Activated CD8-positive, alpha-beta memory T cell treated with anti-CD3 and anti-CD28 coated beads for 48 hours (primary cell): Measurements from ENCODE around the gene TRERF1.

Experiments used
- DNase-seq, 3 experiments: peaks; one replicate each; pipeline ENCODE4 v3.0.0-alpha.2; 2020; ENCODE audit warnings: low read depth in 2 of 3, low spot score in 2 of 3

Gene TRERF1

GRCh38 chr6:42313038-42313437 is 138.7 kb downstream of the TRERF1 start:
- no peak for DNase-seq

- DNase-seq, result no peak
Observed at GRCh38 chr6:42307141-42307470, 144.6 kb downstream of the TRERF1 start.

- no peak for DNase-seq
Observed at GRCh38 chr6:42306439-42307140, 145.1 kb downstream of the TRERF1 start.

GRCh38 chr6:42304053-42304712 is 147.5 kb downstream of the TRERF1 start:
- DNase-seq, result no peak

GRCh38 chr6:42302411-42302810 is 149.3 kb downstream of the TRERF1 start:
- DNase-seq, result no peak

GRCh38 chr6:42301986-42302385 is 149.7 kb downstream of the TRERF1 start:
- no peak for DNase-seq

GRCh38 chr6:42300701-42301100 is 151.0 kb downstream of the TRERF1 start:
- no peak for DNase-seq

GRCh38 chr6:42300185-42300584 is 151.5 kb downstream of the TRERF1 start:
- DNase-seq, result no peak

GRCh38 chr6:42297661-42298060 is 154.1 kb downstream of the TRERF1 start:
- DNase-seq, result no peak

GRCh38 chr6:42296614-42297013 is 155.1 kb downstream of the TRERF1 start:
- no peak for DNase-seq

GRCh38 chr6:42295677-42296076 is 156.0 kb downstream of the TRERF1 start:
- DNase-seq, result no peak

- no peak for DNase-seq
Observed at GRCh38 chr6:42295181-42295580, 156.5 kb downstream of the TRERF1 start.

- DNase-seq, result no peak
Observed at GRCh38 chr6:42294759-42295158, 157.0 kb downstream of the TRERF1 start.

- DNase-seq, result no peak
Observed at GRCh38 chr6:42293386-42293977, 158.2 kb downstream of the TRERF1 start.

- DNase-seq, result no peak
Observed at GRCh38 chr6:42292004-42292740, 159.6 kb downstream of the TRERF1 start.

- no peak for DNase-seq
Observed at GRCh38 chr6:42287756-42288155, 164.0 kb downstream of the TRERF1 start.

GRCh38 chr6:42281570-42281969 is 170.2 kb downstream of the TRERF1 start:
- no peak for DNase-seq

GRCh38 chr6:42280966-42281533 is 170.7 kb downstream of the TRERF1 start:
- DNase-seq, result no peak

GRCh38 chr6:42279966-42280629 is 171.6 kb downstream of the TRERF1 start:
- DNase-seq, result no peak

- no peak for DNase-seq
Observed at GRCh38 chr6:42279144-42279781, 172.5 kb downstream of the TRERF1 start.
